Upper lobe of left lung (tissue), 4 donors: Measurements from ENCODE around the gene IFNA8.

Experiments used
- POLR2A ChIP-seq, 4 donors: fragments of 450-650 bp; IDR thresholded peaks; one replicate each; pipeline ENCODE4 v1.5.1; 2016 to 2017; ENCODE audit warnings: antibody characterized with exemption in 4 of 4, mild to moderate bottlenecking in 2 of 4
- TF ChIP-seq, protein P1 (sequence below), 6 experiments: fragments of 450-650 bp in 4 of 6; fragments of 200-600 bp in 2 of 6; sonication (generic) in 2 of 6; IDR thresholded peaks; one replicate each; pipeline ENCODE4 v1.5.1; 2016 to 2019; ENCODE audit warnings: antibody characterized with exemption in 6 of 6

DNA sequence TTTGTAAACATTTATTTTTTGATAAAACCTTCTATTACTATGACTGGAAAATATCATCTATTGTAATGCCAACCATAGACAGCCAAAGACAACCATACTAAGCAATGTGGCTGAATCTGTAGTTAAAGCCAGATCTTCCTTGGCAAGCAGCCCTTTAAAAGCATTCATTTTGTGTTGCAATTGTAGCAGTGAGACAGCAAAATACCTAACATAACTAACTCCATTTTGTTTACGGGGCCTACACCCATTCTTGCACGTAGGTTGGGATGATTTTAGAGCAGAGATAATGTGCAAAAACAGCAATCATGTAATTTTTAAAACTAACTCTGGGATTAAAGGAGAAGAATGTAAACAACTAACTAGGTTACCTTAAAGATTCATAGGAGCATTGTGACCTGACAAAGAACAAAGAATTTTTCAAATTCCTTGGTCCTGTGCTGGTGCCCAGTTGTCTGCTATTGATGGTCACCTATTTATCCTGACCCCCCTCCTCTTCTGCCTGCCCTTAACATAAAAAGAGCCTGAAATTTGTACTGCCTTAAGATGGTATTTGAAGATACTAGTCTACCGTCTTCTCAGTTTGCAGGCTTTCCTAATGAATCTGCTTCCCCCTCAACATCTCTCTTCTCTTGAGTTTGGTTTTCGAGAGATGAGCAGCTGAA lies 41.9 kb downstream of the IFNA8 start:
- TF ChIP-seq, protein P1, sequence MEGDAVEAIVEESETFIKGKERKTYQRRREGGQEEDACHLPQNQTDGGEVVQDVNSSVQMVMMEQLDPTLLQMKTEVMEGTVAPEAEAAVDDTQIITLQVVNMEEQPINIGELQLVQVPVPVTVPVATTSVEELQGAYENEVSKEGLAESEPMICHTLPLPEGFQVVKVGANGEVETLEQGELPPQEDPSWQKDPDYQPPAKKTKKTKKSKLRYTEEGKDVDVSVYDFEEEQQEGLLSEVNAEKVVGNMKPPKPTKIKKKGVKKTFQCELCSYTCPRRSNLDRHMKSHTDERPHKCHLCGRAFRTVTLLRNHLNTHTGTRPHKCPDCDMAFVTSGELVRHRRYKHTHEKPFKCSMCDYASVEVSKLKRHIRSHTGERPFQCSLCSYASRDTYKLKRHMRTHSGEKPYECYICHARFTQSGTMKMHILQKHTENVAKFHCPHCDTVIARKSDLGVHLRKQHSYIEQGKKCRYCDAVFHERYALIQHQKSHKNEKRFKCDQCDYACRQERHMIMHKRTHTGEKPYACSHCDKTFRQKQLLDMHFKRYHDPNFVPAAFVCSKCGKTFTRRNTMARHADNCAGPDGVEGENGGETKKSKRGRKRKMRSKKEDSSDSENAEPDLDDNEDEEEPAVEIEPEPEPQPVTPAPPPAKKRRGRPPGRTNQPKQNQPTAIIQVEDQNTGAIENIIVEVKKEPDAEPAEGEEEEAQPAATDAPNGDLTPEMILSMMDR (IDR thresholded peaks at IDR 0.05) = no peak
- no peak for TF ChIP-seq POLR2A (IDR thresholded peaks at IDR 0.05)
